ENCODE measurements around the gene NTRK3.

DNA sequence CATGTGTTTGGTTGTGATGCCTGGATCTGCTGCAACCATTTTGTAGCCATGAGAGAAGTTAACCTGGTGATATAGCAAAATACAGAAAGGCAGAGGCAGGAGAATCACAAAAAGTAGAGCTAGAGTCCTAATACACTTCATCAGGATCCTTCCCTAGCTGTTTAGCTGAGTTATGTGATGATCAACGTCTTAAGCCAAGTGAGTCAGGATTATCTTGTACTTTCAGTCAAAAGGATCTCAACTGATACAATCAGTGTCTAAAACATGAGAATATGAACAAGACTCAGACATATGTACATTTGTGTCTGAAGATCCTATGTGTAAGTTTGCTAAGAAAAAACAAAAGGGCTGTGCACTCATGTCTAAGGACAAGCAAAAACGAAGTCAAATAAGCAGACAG lies 236.9 kb downstream of the NTRK3 start:
- no peak for TF ChIP-seq EZH2 (IDR thresholded peaks at IDR 0.05)
- TF ChIP-seq POLR2AphosphoS5 (IDR thresholded peaks at IDR 0.05; ENCODE audit: borderline replicate concordance, low read depth, low read length) = no peak

Data from SK-N-MC (cell line).